H4 (cell line): Measurements from ENCODE around the gene MANBA. TPM values are rescaled to one million over a fixed set of nuclear protein-coding genes. Genes with fewer than 3 reads are reported as not detected.

Experiments
- DNase-seq: peaks from one replicate; pipeline ENCODE4 v3.0.0-alpha.2; 2015; ENCODE audit warnings: low spot score
- total RNA-seq: library from RNA; depleted of rRNA; stranded (reverse); fragments of >200 nt; shearing (Covaris generic); gene quantifications from 2 replicates; pipeline ENCODE4 v1.2.3, GENCODE V29; 2014

The MANBA gene
- total RNA-seq, 1 experiment from 2014 or later = 22.1 TPM

GRCh38 chr4:102678695-102679335 lies 82.0 kb downstream of the MANBA start:
- DNase-seq = no peak

- no peak for DNase-seq
These were observed 82.7 kb downstream of the MANBA start for GRCh38 chr4:102678107-102678506.

- DNase-seq = no peak
These were observed 85.6 kb downstream of the MANBA start for GRCh38 chr4:102675141-102675540.

- DNase-seq = no peak
These were observed 93.8 kb downstream of the MANBA start for GRCh38 chr4:102667001-102667400.

GRCh38 chr4:102665527-102665926 lies 95.2 kb downstream of the MANBA start:
- no peak for DNase-seq

GRCh38 chr4:102663073-102663472 lies 97.7 kb downstream of the MANBA start:
- DNase-seq = peak; percentile 36

GRCh38 chr4:102657206-102657605 lies 103.6 kb downstream of the MANBA start:
- no peak for DNase-seq

GRCh38 chr4:102647117-102647516 lies 113.7 kb downstream of the MANBA start:
- DNase-seq = no peak

GRCh38 chr4:102642631-102643298 lies 118.0 kb downstream of the MANBA start:
- no peak for DNase-seq

- no peak for DNase-seq
These were observed 119.0 kb downstream of the MANBA start for GRCh38 chr4:102641793-102642192.

- DNase-seq = no peak
These were observed 120.1 kb downstream of the MANBA start for GRCh38 chr4:102640669-102641068.

- DNase-seq = no peak
These were observed 121.2 kb downstream of the MANBA start for GRCh38 chr4:102639598-102639997.

- DNase-seq = no peak
These were observed 122.1 kb downstream of the MANBA start for GRCh38 chr4:102638621-102639020.

- no peak for DNase-seq
These were observed 123.4 kb downstream of the MANBA start for GRCh38 chr4:102637391-102637790.

GRCh38 chr4:102633100-102633499 lies 127.7 kb downstream of the MANBA start:
- no peak for DNase-seq

GRCh38 chr4:102632241-102633065 lies 128.3 kb downstream of the MANBA start:
- DNase-seq = no peak

GRCh38 chr4:102631616-102632015 lies 129.2 kb downstream of the MANBA start:
- DNase-seq = no peak

- no peak for DNase-seq
These were observed 131.1 kb downstream of the MANBA start for GRCh38 chr4:102629673-102630072.

- DNase-seq = no peak
These were observed 132.8 kb downstream of the MANBA start for GRCh38 chr4:102627831-102628523.

GRCh38 chr4:102625232-102625930 lies 135.4 kb downstream of the MANBA start:
- peak; percentile 14 for DNase-seq

- no peak for DNase-seq
These were observed 136.3 kb downstream of the MANBA start for GRCh38 chr4:102624505-102624904.
